ENCODE data around the gene BRD7.

Gene BRD7

GRCh38 chr16:50368410-50369132 lies at the start of gene BRD7:
Gene BRD7, minus strand, starts transcription at chr16:50368988. Its CDS starts 214 bp downstream, at chr16:50368774.
- DNase-seq, result no peak

DNA sequence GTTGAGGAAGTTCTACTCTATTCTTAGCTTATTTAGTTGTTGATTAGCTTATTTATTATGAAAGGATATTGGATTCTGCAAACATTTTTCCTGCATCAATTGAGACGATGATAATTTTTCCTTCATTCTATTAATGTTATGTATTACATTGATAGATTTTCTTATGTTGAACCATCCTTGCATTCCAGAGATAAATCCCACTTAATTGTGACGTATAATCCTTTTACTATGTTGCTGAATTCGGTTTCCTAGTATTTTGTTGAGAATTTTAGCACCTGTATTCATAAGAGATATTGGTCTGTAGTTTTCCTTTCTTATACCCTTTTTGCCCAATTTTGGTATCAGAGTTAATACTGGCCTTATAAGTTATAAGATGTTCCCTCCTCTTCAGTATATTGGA lies 47.6 kb upstream of the BRD7 start:
- DNase-seq, result no peak

DNA sequence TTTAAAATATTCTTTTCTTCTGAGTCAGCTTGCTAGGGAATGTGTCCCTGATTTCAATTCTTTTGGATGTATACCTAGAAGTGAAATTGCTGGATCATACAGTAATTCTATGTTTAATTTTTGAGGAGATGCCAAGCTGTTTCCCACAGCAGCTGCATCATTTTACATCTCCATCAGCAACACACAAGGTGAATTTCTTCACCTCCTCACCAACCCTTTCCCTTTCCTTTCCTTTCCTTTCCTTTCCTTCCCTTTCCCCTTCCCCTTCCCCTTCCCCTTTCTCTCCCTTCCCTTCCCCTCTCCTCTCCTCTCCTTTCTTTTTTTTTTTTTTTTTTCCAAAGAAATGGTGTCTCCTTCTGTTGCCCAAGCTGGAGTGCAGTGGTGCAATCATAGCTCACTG lies 45.4 kb upstream of the BRD7 start:
- DNase-seq, result no peak

- no peak for DNase-seq
Observed at GRCh38 chr16:50411034-50411433, 42.2 kb upstream of the BRD7 start.

DNA sequence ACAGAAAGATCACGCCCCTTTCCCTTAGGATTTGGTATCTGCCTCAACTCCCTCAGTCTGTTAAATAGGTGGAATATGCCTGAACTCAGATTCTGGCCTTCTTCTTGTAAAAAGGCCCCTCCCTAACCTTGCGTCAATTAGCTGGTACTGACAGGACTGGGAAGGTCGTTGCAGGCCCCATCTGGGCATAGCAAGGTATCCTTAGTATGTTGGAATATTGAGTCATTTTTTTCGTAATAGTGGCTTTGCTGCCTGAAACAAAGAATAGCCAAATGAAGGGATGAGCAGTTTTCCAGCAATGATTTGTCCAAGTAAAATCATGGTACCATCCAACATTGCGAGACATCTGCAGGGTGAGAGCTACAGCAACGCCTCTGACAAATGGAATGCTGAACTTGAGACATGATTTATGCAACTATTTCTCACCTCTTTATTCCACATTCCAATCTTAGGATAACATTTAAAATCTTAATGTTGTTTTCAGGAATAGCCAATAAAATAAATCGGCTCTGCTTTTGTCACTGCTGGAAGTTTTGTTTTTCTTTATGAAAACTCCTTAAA lies 39.3 kb upstream of the BRD7 start:
- no peak for DNase-seq

DNA sequence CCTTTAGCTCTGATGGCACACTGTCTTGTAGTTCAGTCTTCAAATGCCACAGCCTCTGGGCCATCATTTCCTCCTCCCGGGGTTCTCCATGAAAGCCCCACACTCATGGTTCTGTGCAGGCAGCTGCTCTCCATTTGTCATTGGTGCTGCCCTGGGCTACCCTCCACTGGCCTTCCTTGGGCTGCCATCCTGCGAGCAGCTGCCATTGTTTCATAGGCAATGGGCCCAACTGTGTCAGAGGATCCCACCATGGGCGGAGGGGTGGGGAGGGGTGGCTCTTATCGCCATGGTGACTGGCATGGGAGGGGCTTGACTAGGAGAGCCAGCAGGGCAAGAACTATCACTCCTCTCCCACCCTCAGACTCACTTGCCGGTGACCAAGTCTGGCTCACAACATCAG lies 38.6 kb upstream of the BRD7 start:
- DNase-seq, result no peak

DNA sequence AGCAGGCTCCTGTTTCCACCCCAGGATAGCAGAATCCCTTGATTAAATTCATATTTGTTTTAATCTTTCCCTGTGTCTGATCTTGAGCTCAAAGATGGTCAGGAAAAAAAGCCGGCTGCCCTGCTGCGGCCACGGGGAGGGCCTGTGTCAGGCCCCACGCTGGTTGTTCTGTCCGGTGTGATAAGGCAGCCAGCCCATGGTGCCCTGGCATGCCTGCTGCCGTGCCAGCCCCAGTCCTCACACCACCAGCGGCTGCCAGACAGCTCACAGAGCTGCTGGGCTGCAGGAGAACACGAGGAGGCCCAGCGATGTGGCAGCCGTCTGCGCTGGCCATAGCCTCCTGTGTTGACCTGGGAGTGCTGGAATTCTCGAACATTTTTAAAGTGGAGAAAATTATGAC lies 34.7 kb upstream of the BRD7 start:
- DNase-seq, result no peak

DNA sequence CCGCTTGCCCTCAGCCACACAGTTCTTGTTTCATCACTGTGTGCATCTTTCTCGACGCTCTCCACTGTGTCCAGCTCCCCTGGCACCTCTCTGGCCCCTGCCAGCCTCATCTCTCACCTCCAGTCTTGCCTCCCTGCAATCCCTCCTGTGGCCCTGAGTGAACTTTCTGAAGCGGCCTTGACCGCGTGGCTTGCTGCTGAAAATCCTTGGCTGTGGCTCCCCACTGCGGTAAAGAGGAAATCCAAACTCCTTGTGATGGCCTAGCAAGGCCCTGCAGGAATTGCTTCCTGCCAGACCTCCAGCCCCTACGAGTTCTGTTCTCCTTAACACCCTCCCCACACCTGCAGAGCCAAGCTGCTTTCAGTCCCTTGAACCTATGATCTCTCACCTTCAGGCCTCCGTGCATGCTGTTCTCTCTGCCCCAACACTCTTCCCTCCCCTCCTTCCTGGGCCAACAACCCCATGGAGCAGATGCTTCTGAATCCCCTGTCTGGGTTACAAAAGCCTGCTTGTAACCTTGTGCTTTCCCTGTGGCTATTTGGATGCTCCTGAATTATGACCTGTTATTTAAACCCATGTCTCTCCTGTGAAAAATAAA lies 33.6 kb upstream of the BRD7 start:
- no peak for DNase-seq

DNA sequence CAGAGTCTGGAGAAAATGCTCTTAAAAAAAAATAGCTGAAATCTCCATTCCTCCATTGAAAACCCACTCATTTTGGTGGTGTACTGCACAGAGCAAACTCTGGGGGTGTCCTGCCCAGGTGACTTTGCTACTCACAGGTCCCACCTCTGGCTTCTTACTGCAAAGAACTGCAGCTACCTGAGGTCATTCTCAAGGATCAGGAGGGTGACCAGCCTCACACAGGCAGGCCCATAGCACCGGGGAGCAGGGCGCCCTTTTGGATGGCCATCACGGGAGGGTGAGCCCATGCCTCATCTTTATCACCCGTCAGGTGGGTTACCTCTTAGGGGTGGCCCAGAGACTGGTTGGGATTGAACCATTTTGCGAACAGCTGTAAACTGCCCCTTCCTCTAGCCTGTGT lies 32.6 kb upstream of the BRD7 start:
- no peak for DNase-seq

DNA sequence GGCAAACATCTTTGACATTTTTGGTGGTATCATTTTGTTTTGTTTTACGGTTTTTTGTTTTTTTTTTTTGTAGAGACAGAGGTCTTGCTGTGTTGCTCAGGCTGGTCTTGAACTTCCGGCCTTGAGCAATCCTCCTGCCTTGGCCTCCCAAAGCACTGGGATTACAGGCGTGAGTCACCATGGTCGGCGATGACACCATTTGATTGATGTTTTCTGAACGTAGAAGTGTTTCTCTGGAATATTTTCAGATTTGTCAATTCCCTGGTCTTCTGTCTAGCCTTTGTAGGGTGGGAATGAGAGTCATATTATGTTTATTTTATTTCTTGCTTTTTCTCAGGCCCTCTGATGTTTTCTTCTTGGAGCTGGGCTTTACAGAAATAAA lies 32.2 kb upstream of the BRD7 start:
- DNase-seq, result no peak

GRCh38 chr16:50400312-50400966 lies 31.7 kb upstream of the BRD7 start:
- DNase-seq, result no peak

GRCh38 chr16:50399411-50399810 lies 30.6 kb upstream of the BRD7 start:
- DNase-seq, result no peak

DNA sequence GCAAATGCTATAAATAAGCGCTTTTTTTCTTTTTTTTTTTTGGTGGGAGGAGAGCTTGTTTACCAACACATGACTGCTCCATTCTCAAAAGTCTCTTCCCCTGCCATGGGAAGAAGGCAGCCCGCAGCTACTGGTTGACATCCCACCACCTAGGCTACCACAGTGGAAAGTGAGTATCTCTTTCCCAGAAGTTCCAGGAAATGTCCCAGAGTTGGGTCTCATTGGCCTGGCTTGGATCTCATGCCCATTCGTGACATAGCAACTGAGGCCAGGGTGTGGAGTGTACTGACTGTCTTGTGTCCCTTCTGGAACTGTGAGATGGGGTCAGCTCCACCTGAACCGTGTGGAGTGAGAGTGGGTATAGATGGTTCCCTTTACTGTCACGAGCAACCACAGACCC lies 29.5 kb upstream of the BRD7 start:
- no peak for DNase-seq

GRCh38 chr16:50396761-50397535 lies 28.2 kb upstream of the BRD7 start:
- no peak for DNase-seq

GRCh38 chr16:50395763-50396710 lies 27.2 kb upstream of the BRD7 start:
- no peak for DNase-seq

- no peak for DNase-seq
Observed at GRCh38 chr16:50393858-50394802, 25.3 kb upstream of the BRD7 start.

DNA sequence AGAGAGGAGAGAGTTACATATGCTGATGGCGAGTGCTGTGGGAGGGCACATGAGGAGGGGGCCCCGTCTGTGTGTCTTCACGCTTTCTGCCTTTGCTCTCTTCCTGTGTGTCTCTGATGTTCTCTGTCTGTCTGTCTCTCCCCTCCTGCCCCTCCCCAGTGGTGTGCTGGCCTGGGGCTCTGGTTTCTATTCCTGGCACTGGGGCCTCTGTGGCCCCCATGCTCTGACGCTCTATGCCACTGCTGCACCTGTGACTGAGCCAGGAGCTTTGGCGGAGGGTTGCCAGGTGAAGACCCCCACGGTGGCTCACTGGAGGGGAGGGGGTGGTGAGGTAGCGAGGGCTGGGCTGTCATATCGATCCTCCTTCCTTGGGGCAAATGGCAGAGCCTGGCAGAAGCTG lies 24.6 kb upstream of the BRD7 start:
- DNase-seq, result no peak

DNA sequence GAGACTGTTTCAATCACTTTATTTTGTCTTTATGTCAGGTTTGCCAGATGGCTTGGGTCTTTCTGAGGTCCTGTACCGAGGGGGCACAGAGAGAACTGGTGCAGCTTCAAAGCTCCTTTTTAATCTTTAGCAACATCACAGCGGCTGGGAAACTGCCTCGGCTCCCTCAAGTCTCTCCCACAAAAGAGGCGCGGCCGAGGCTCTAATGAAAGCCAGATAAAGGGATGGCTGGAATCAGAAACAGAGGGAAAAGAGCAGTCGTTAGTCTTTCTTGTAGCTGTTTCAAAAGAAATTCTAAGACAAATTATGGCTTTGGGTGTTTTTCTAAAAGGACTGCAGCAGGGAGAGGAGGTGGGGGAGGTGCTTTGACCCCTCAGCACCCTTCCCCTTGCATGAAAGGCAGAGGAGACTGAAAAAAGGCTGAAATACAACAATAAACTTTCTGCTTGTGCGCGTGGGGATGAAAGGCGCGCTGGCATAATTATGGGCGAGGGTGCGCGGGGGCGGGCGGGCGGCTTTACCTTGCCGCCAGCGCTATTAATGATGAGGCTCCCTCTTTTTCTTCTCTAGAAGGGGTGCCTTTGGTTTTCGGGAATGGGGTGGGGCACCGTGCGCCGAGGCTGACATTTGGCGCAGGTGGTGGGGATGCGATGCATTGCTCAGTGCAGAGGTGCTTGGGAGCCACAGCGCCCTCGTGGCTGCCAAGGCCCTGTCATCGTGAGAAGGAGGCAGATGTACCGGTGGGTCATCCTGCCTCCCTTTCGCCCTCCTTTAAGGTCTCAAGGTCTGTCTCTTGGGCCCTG lies 22.3 kb upstream of the BRD7 start:
- no peak for DNase-seq

GRCh38 chr16:50390371-50390771 lies 21.6 kb upstream of the BRD7 start:
- DNase-seq, result no peak

DNA sequence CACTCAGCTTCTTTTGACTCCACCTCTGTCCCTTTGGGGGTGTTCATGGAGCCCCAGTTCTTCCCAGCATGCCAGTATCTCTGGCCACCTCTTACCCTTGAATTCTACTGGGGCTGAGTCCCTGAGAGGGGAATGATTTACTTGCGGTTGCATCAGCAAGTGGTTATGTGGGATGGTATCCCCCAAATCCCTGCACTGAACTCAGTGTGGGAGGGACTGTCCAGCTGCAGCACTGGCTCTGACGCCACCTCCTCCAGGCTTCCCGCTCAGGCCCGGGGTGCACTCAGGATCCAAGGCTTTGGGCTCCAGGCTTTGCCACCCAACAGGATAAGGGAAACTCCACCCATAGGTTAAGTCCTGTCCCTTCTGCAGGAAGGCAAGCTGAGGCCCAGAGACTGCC lies 21.1 kb upstream of the BRD7 start:
- DNase-seq, result no peak
